ENCODE results near the gene RBP3. TPM values are rescaled to one million over a fixed set of nuclear protein-coding genes. Genes with fewer than 3 reads are reported as not detected.

Gene RBP3
- total RNA-seq, 1 donor from 2014 or later, result not detected

DNA sequence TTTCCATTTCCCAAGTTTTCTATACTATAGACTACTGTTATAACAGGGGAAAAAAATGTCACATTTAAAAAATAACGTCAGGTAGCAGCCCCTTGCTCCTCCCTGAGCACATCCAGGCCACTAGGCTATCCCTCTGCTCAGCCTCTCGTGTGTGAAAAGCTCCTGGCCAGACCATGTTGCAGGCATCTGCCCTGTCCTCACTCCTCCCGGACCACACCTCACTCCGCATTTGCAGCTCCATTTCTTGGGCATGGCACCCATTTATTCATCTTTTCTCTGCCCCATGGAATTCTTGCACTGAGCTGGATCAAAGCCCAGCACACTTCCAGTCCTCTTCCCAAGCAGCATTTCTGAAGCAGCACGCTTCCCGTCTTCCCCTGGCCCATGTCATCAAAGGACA, 27.4 kb upstream of the RBP3 start:
- H3K36me3 ChIP-seq (ENCODE audit: control insufficient read depth, insufficient read depth, low read length), result no peaks in the 10 kb centered on the region
- DNase-seq (ENCODE audit: low read depth) (no peak), FAIRE-seq (no peak)
- no peak overlapping the region for H3K4me3 ChIP-seq (ENCODE audit: low read depth, low read length)
- TF ChIP-seq, protein P1, sequence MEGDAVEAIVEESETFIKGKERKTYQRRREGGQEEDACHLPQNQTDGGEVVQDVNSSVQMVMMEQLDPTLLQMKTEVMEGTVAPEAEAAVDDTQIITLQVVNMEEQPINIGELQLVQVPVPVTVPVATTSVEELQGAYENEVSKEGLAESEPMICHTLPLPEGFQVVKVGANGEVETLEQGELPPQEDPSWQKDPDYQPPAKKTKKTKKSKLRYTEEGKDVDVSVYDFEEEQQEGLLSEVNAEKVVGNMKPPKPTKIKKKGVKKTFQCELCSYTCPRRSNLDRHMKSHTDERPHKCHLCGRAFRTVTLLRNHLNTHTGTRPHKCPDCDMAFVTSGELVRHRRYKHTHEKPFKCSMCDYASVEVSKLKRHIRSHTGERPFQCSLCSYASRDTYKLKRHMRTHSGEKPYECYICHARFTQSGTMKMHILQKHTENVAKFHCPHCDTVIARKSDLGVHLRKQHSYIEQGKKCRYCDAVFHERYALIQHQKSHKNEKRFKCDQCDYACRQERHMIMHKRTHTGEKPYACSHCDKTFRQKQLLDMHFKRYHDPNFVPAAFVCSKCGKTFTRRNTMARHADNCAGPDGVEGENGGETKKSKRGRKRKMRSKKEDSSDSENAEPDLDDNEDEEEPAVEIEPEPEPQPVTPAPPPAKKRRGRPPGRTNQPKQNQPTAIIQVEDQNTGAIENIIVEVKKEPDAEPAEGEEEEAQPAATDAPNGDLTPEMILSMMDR (IDR thresholded peaks at IDR 0.05; ENCODE audit: insufficient read depth, low read length, severe bottlenecking), result no peak
- H3K27me3 ChIP-seq (ENCODE audit: control insufficient read depth, insufficient read depth, low read length), result peaks cover 5% of the 10 kb centered on the region

DNA sequence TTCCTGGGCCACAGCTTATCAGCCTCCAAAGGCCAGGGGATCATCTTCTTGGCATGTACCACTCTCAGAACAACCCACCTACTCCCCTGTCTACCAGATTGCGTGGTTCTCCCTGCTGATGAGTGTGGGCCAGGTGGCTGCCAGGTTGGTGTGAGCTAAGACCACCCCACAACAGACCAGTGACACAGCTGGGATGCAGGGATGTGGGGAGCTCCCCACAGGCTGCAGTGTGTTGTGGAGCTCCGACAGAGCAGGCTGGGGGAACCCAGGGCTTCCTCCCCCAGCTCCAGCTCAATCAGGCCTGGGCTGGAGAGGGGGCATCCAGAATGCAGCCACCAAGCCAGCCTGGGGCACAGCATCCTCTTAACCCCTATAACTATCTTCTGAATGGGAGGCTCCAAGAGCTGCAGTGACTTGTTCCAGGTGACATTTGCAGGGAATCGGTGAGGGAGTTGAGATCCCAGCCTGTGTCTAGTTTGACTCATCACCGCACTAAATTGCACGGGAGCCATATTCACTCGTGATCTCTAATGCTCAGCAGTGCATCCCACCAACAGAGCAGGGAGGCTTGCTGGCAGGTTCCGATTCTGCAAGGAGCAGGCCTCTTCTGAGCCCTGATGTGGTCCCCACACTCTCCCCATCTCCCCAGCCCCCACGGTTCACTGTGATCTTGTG, 26.5 kb upstream of the RBP3 start:
- no peak overlapping the region for H3K4me3 ChIP-seq (ENCODE audit: low read depth, low read length)
- no peak for FAIRE-seq
- no peaks in the 10 kb centered on the region for H3K36me3 ChIP-seq (ENCODE audit: control insufficient read depth, insufficient read depth, low read length)
- DNase-seq (ENCODE audit: low read depth), result no peak
- TF ChIP-seq, protein P1 (IDR thresholded peaks at IDR 0.05; ENCODE audit: insufficient read depth, low read length, severe bottlenecking), result no peak
- peaks cover 3% of the 10 kb centered on the region for H3K27me3 ChIP-seq (ENCODE audit: control insufficient read depth, insufficient read depth, low read length)

DNA sequence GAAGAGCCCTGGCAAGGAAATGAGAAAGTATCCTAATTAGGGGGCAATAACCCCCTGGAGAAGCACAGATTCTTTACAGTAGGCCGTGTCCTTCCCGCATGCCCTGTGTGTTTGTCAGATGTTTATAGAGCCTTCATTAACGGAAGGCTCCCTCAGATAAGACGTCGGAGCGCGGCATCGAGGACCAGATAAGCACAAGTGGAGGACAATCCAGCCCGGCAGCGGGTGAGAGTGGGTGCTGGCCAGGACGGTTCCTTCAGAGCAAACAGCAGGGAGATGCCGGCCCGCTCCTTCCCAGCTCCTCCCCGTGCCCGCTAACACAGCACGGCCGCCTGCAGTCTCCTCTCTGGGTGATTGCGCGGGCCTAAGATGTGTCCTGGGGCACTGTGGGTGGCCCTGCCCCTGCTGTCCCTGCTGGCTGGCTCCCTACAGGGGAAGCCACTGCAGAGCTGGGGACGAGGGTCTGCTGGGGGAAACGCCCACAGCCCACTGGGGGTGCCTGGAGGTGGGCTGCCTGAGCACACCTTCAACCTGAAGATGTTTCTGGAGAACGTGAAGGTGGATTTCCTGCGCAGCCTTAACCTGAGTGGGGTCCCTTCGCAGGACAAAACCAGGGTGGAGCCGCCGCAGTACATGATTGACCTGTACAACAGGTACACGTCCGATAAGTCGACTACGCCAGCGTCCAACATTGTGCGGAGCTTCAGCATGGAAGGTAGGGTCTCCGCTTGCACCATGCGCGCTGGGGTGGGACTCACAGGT, 25.7 kb upstream of the RBP3 start, which contains the start of gene GDF2:
TSS of gene GDF2 (plus strand) at position 155 of the 762 bp plus-strand sequence. CDS start at position 370, 215 bp downstream.
- Histone ChIP-seq H3K4me3 (ENCODE audit: low read depth, low read length) (no peak within 1 kb of the TSS), H3K36me3 (ENCODE audit: control insufficient read depth, insufficient read depth, low read length) (no peaks in the 10 kb centered on the region), H3K27me3 (ENCODE audit: control insufficient read depth, insufficient read depth, low read length) (peaks cover 3% of the 10 kb centered on the region)
- TF ChIP-seq, protein P1 (IDR thresholded peaks at IDR 0.05; ENCODE audit: insufficient read depth, low read length, severe bottlenecking), result no peak
- DNase-seq (ENCODE audit: low read depth) (no peak), FAIRE-seq (no peak)

DNA sequence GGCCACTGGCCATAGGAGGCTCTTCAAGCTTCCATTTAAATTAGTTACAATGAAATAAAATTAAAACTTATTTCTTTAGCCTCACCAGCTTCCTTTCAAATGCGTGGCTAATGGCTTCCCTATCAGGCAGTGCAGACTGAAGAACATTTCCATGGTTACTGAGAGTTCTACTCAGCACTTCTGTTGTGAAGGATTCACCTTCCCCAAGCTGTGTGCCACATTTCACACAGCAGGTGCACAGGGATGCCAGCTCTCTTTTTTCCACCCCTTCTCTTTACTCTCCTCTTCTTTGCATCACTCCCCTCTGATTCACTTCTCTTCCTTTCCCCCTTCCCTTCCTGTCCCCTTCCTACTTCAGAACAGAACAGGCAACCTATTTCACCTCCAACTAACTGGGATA, 25.1 kb upstream of the RBP3 start:
- DNase-seq (ENCODE audit: low read depth) (no peak), FAIRE-seq (no peak)
- TF ChIP-seq, protein P1 (IDR thresholded peaks at IDR 0.05; ENCODE audit: insufficient read depth, low read length, severe bottlenecking), result no peak
- no peak overlapping the region for H3K4me3 ChIP-seq (ENCODE audit: low read depth, low read length)
- no peaks in the 10 kb centered on the region for H3K36me3 ChIP-seq (ENCODE audit: control insufficient read depth, insufficient read depth, low read length)
- peaks cover 3% of the 10 kb centered on the region for H3K27me3 ChIP-seq (ENCODE audit: control insufficient read depth, insufficient read depth, low read length)

DNA sequence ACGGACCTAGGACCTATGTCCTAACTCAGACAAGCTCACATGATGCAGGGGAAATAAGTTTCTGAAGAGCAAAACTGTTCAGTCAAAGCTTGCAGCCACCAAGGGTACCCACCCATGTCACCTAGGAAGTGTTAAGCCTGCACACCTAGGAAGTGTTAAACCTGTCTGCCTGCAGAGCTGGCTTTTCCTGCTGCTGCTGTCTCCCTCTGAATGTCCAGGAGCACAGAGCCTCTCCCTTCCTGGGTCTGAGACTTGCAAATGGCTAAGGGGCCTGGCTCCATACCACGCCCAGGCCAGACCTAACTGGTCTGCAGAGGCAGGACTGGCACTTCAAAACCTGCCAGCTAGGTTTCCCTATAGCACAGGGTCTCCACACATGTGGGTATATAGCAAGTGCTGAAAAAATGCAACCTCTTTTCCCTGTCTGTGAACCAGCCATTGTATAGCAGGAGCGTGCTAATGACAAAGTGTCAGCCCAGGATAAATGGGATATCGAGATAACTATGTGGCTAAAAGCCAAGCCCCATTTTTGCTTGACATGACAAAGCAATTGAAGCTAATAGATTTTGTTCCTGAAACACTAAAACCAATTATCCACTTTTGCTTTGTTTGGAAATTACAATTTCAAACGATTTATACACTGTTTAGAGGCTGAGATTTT, 24.4 kb upstream of the RBP3 start:
- H3K27me3 ChIP-seq (ENCODE audit: control insufficient read depth, insufficient read depth, low read length), result peaks cover 3% of the 10 kb centered on the region
- TF ChIP-seq, protein P1 (IDR thresholded peaks at IDR 0.05; ENCODE audit: insufficient read depth, low read length, severe bottlenecking), result no peak
- H3K4me3 ChIP-seq (ENCODE audit: low read depth, low read length), result no peak overlapping the region
- FAIRE-seq (no peak), DNase-seq (ENCODE audit: low read depth) (no peak)
- H3K36me3 ChIP-seq (ENCODE audit: control insufficient read depth, insufficient read depth, low read length), result no peaks in the 10 kb centered on the region
